DMS53 (cell line): Measurements from ENCODE around the gene HHATL.

Experiments used
- DNase-seq: peaks from one replicate; lab custom pipeline; 2025; lab: John Stamatoyannopoulos, UW

The HHATL gene

DNA sequence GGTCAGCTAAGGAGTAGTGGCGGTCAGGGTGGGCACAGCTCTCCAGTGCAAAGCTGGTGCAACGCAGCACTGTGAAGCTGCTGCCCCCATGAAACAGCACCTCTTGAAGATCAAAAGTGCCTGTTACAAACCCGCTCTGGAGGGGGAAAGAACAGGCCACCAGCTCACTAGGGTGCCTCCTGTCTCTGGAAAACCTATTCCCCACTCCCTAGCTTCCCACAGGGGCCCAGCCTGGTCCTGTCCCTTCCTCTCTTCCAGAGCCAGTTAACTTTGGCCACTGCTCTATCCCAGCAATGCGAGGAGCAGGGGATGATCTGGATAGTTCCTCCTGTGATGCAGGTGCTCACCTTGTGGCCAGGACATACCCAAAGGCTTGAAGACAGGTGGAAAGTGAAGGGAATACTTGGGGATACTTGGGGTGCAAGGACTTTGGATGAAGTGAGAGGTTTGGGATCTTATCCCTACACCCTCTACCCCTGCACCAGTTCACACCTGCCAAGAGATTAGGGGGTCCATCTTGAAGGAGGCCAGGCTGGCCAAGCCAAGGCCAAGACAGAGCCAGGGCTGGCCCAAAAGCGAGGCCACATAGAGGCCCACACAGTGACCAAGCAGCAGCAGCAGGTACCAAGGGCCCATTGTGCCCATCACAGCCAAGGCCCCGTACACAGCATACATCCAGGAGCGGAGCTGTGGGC is 4.2 kb downstream of the HHATL start:
- no peak for DNase-seq

GRCh38 chr3:42697289-42698051 is 5.1 kb downstream of the HHATL start:
- no peak for DNase-seq

GRCh38 chr3:42696356-42697288 is 6.0 kb downstream of the HHATL start:
- no peak for DNase-seq

DNA sequence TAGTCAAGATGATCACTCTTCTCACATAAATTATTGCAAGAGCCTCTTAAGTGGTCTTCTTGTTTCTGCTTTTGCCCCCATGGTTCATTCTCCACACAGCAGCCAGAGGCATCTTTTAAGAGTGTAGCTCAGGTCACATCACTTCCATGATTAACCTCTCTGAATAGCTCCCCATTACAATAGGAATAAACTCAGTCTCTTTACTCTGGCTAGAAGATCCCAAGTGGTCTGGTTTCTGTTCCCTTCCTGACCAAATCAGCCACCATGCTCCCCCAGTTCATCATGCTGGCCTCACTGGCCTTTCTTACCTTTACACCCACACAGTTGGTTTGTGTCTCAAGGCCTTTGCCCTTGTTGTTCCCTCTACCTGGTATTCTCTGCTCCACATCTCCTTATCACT is 8.2 kb downstream of the HHATL start:
- no peak for DNase-seq

GRCh38 chr3:42693530-42693930 is 9.1 kb downstream of the HHATL start:
- DNase-seq: no peak

- no peak for DNase-seq
Measured at GRCh38 chr3:42692667-42693529, 9.7 kb downstream of the HHATL start.

DNA sequence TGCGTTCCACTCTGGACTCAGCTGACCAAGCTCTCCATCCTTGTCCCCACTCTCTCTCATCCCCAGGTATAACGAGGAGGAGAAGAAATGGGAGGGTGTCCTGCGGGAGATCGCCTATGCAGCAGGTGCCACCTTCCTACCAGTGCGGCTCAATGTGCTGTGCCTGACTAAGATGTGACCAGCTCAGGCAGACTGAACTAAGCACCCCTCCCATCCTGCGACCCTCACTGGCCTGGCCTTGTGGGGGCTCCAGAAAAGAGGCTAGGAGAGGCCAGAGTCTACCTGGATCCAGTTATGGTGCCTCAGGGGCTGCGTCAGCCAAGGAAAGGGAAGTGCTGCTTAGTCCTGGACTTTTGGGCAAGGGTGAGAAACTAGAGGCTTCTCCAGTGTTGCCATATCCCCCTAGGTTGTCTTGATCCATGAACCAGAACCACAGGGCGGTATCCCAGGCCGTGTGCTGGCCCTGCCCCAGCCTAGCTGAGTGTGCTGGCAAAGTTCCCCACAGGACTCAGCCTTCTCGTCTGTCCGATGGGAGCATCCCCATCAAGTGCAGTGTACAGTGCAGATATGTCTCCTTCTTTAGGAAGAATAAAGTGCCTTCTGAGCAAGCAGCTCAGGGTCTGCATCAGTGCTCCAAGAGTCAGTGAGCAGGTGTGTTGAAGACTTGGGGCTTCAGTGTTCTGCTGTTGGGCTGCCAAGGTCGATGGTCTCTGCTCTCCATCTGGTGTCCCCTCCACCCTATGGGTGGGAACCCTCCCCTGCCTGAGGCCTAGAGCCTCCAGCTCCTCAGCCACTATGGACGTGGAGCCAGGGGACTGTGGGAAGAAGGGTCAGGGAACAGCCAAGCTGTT is 10.6 kb downstream of the HHATL start:
- no peak for DNase-seq

- no peak for DNase-seq
Measured at GRCh38 chr3:42690766-42691680, 11.6 kb downstream of the HHATL start.

DNA sequence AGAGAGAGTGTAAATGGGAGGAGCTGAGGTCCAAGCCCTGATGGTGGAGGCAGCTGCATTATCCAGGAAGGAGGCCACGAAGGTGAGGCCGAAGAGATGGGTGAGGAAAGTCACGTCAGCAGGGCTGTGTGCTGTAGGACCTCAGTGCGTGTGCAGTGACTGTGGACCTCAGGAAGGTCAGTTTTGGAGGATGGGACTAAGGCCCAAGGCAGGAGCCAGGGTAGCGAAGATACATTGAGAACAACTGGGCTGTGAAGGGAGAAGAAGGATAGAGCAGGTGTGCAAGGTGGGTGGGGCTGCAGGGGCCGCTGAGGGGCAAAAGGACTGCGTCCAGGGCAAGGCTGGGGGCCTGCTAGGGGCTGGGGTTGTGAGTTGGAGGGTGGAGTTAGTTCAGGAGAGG is 12.4 kb downstream of the HHATL start:
- DNase-seq: no peak

DNA sequence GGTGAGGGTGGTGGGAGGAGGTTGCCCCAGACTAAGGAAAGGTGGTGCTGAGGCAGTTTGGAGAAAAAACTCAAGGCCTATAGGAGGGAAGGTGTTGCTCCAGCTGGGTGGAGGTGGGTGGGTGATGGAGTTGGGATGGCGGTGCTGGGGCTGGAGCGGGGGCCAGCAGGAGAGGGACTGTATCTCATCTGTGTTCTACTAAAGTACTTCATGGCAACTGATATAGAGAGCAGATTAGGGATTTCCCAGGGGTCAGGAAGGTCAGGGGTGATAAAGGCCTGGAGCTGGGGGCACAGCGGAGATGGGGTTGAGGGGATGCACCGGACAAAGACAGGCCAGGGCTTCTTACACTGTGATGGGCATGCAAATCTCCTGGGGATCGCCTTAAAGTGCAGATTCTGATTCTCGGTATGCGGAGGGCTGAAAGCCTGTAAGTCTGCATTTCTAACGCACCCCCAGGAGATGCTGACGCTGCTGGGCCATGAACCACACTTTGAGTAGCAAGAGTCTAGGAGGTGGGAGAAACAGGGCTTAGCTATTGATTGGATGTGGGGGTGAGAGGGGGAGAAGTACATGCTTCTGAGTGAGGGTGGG is 13.1 kb downstream of the HHATL start:
- no peak for DNase-seq

GRCh38 chr3:42688487-42689420 is 13.8 kb downstream of the HHATL start:
- no peak for DNase-seq

DNA sequence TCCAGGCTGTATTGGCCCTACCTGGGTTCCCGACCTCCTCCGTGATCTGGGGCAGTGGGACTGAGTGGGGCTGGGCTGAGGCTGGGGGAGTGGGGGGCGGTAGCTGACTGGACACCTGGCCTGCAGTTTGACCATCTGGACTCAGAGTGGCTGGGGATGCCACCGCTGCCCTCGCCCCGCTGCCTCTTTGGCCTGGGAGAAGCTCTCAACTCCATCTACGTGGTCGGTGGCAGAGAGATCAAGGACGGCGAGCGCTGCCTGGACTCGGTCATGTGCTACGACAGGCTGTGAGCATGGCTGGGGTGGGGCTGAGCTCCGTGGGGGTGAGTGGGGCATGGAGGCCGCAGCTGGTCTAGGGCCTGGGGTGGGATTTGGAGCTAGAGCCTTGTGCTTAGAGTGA is 14.6 kb downstream of the HHATL start:
- DNase-seq: no peak

DNA sequence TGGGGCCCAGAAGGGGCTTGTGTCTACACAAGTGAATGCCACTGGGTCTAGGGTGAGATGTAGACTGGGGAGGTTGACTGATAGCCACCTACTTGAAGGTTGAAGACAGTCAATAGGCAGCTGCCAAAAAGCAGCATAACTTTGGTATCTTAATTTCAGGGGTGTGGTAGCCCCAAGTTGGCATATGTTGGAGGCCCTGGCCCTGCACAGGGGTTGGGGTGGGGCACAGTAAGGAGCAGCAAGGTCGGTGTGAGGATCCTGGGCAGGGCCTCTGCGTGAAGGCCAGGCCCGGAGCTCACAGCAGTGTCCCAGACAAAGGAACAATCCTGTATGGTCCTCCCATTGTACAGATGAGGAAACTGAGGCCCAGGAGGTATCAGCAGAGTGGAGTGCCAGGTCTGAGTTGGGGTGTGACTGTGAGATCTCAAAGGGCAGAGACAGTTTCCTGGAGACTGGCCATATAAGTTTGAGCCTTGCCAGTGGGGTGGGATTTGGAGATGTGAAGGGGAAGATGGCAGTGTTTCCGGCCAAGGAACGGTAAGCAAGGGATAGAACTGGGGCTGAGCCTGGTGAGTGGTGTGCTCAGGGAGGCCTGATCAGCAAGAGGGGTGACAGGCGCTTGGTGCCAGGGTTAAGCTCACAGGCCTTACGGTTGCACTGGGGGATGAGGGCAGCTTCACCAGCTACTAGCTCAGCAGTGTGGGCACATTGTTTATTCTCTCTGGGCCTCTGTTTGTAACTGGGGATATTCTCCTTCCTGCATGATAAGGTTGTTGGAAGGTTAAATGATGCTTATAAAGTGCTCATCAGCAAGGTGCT is 15.6 kb downstream of the HHATL start:
- DNase-seq: no peak

DNA sequence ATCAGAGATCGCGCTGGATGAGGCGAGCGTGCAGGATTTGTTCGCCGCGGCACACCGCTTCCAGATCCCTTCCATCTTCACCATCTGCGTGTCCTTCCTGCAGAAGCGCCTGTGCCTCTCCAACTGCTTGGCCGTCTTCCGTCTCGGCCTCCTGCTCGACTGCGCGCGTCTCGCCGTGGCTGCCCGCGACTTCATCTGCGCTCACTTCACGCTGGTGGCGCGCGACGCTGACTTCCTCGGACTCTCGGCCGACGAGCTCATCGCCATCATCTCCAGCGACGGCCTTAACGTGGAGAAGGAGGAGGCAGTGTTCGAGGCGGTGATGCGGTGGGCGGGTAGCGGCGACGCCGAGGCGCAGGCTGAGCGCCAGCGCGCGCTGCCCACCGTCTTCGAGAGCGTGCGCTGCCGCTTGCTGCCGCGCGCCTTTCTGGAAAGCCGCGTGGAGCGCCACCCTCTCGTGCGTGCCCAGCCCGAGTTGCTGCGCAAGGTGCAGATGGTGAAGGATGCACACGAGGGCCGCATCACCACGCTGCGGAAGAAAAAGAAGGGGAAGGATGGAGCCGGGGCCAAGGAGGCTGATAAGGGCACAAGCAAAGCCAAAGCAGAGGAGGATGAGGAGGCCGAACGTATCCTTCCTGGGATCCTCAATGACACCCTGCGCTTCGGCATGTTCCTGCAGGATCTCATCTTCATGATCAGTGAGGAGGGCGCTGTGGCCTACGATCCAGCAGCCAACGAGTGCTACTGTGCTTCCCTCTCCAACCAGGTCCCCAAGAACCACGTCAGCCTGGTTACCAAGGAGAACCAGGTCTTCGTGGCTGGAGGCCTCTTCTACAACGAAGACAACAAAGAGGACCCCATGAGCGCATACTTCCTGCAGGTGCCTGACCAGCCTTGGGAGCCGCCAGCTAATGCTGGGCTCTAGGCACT is 16.4 kb downstream of the HHATL start:
- no peak for DNase-seq

DNA sequence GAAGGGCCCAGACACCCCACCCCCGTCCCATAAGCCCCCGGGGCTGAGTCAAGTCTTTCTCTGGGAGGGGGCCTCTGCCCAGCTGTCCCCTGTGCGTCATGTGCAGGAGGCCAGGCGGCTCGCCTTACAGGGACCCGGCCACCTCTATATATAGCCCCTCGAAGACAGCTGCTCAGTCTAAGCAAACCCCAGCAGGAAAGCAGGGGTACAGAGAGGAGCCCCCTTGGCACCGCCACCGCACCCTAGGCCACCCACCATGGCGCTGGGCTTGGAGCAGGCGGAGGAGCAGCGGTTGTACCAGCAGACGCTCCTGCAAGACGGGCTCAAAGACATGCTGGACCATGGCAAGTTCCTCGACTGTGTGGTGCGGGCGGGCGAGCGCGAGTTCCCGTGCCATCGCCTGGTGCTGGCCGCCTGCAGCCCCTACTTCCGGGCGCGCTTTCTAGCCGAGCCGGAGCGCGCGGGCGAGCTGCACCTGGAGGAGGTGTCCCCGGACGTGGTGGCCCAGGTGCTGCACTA is 17.2 kb downstream of the HHATL start, which contains the start of gene KLHL40:
TSS of gene KLHL40 (plus strand) at position 175 of the 519 bp plus-strand sequence. CDS start at position 257, 82 bp downstream.
- no peak for DNase-seq
